K562 (cell line): ENCODE results near the gene KLHL29. TPM values are rescaled to one million over a fixed set of nuclear protein-coding genes. Genes with fewer than 3 reads are reported as not detected.

Experiments used
- ATAC-seq: fragments of 200-7000 bp; cut with Tn5 transposase; 3 replicates; pipeline ENCODE4 v1.9.1; 2020; ENCODE audit warnings: moderate library complexity
- BruUV-seq: library from RNA; stranded (reverse); fragments of 400-500 nt; replicated peaks from 2 replicates; lab custom pipeline; 2021; lab: Mats Ljungman, UMichigan
- CTCF ChIA-PET: fragments of 300-600 bp; formaldehyde crosslinking; extraction: SDS; loops from one replicate; lab custom pipeline; 2021; ENCODE audit warnings: low intra/inter-chr PET ratio; lab: Yijun Ruan, JAX
- POLR2A ChIA-PET: fragments of 300-600, 350-650 bp; sonication (Branson Sonifier 250); formaldehyde crosslinking; extraction: SDS; loops from one replicate; lab custom pipeline; 2021; ENCODE audit warnings: antibody characterized with exemption, inconsistent platforms; lab: Yijun Ruan, JAX
- DNase-seq, 4 experiments: peaks; one replicate each; pipeline versions ENCODE4 v3.0.0 to v3.0.0-alpha.2; 2011 to 2018; ENCODE audit warnings: low spot score in 3 of 4, mixed read lengths in 3 of 4; ENCODE audit errors: extremely low read depth in 1 of 4
- FAIRE-seq: peaks from 2 replicates; lab custom pipeline; 2011; peaks lifted over from hg19 to GRCh38; lab: Jason Lieb, UNC
- H2AFZ ChIP-seq: 2 replicates; pipeline ENCODE4 v1.6.0; 2011; ENCODE audit warnings: low read depth, low read length, control low read depth, inconsistent platforms
- H3K27ac ChIP-seq: fragments of 200-600 bp; 3 replicates; pipeline ENCODE4 v1.8.0; 2011; ENCODE audit warnings: low read depth, mild to moderate bottlenecking, control low read depth, inconsistent platforms, low read length, moderate library complexity, mixed read lengths; ENCODE audit errors: extremely low read depth
- H3K27me3 ChIP-seq, 2 experiments: fragments of 300-600 bp in 1 of 2; 2 replicates in 1 of 2; 3 replicates in 1 of 2; pipeline versions ENCODE4 v1.6.0 to v1.8.0; 2011; ENCODE audit warnings: inconsistent platforms in 2 of 2, low read length in 2 of 2, mild to moderate bottlenecking in 1 of 2, mixed read lengths in 1 of 2, moderate library complexity in 1 of 2; ENCODE audit not compliant: control insufficient read depth in 2 of 2, insufficient read depth in 2 of 2
- H3K36me3 ChIP-seq: fragments of 300-600 bp; 3 replicates; pipeline ENCODE4 v1.8.0; 2011; ENCODE audit warnings: mild to moderate bottlenecking, low read length, inconsistent platforms; ENCODE audit not compliant: control insufficient read depth, insufficient read depth
- H3K4me1 ChIP-seq, 2 experiments: fragments of 200-600 bp in 1 of 2; replicated peaks in 1 of 2; 2 replicates in 1 of 2; 3 replicates in 1 of 2; pipeline versions ENCODE4 v1.5.1 to v1.8.0; 2011; ENCODE audit warnings: inconsistent platforms in 2 of 2, low read length in 2 of 2, mild to moderate bottlenecking in 1 of 2, mixed read lengths in 1 of 2, moderate library complexity in 1 of 2; ENCODE audit not compliant: control insufficient read depth in 2 of 2, insufficient read depth in 2 of 2
- H3K4me2 ChIP-seq: 2 replicates; pipeline ENCODE4 v1.6.1; 2011; ENCODE audit warnings: low read length, control low read depth, inconsistent platforms, mixed read lengths; ENCODE audit not compliant: insufficient read depth
- H3K4me3 ChIP-seq: fragments of 200-600 bp; sonication (generic), shearing (Covaris generic); 2 replicates; pipeline ENCODE4 v1.5.1; 2016; ENCODE audit warnings: control low read depth, inconsistent platforms
- H3K79me2 ChIP-seq: fragments of 200-600 bp; 3 replicates; pipeline ENCODE4 v1.8.0; 2011; ENCODE audit warnings: low read length, inconsistent platforms; ENCODE audit not compliant: control insufficient read depth, insufficient read depth
- H3K9ac ChIP-seq, 2 experiments: 2 replicates each; pipeline versions ENCODE4 v1.6.0 to v1.6.1; 2011; ENCODE audit warnings: low read depth in 2 of 2, low read length in 2 of 2, control low read depth in 1 of 2, inconsistent platforms in 1 of 2, mild to moderate bottlenecking in 1 of 2, mixed read lengths in 1 of 2; ENCODE audit not compliant: insufficient read depth in 1 of 2
- H3K9me1 ChIP-seq: one replicate; pipeline ENCODE4 v1.6.0; 2011; ENCODE audit warnings: inconsistent platforms, mild to moderate bottlenecking, low read length, moderate library complexity; ENCODE audit not compliant: control insufficient read depth, insufficient read depth
- H3K9me3 ChIP-seq: replicated peaks from 2 replicates; pipeline ENCODE4 v1.5.1; 2011; ENCODE audit warnings: low read depth, low read length, inconsistent platforms; ENCODE audit not compliant: control insufficient read depth, insufficient read depth
- H4K20me1 ChIP-seq: replicated peaks from 2 replicates; pipeline ENCODE4 v1.6.1; 2011; ENCODE audit warnings: low read length, inconsistent platforms, mixed read lengths; ENCODE audit not compliant: control insufficient read depth, insufficient read depth
- CBFA2T3 ChIP-seq: fragments of 450-650 bp; IDR thresholded peaks from 2 replicates; pipeline ENCODE4 v1.6.1; 2017
- EZH2 ChIP-seq: IDR thresholded peaks from 2 replicates; pipeline ENCODE4 v1.6.1; 2012; ENCODE audit warnings: low read depth, mild to moderate bottlenecking, inconsistent platforms, low read length, borderline replicate concordance
- GTF2F1 ChIP-seq: IDR thresholded peaks from 2 replicates; pipeline ENCODE4 v1.6.1; 2011; ENCODE audit warnings: low read depth, low read length, improper control_type of control experiment
- ILF3 ChIP-seq: fragments of 450-650 bp; IDR thresholded peaks from 2 replicates; pipeline ENCODE4 v1.6.1; 2018; ENCODE audit warnings: antibody characterized with exemption, mild to moderate bottlenecking, moderate library complexity, borderline replicate concordance
- L3MBTL2 ChIP-seq: fragments of 450-650 bp; IDR thresholded peaks from 2 replicates; pipeline ENCODE4 v1.6.1; 2016; ENCODE audit warnings: mild to moderate bottlenecking, moderate library complexity
- NFXL1 ChIP-seq: fragments of 450-650 bp; formaldehyde crosslinking; IDR thresholded peaks from 2 replicates; pipeline ENCODE4 v1.4.0; 2021; ENCODE audit warnings: mild to moderate bottlenecking
- YBX1 ChIP-seq: fragments of 450-650 bp; IDR thresholded peaks from 2 replicates; pipeline ENCODE4 v1.7.1; 2016; ENCODE audit warnings: mild to moderate bottlenecking
- ZFP36 ChIP-seq: fragments of 150-350 bp; IDR thresholded peaks from 2 replicates; pipeline ENCODE4 v1.6.1; 2018; ENCODE audit warnings: low read length, low read depth; ENCODE audit not compliant: partially characterized antibody
- ZNF239 ChIP-seq: fragments of 250-450 bp; sonication (Bioruptor Pico); IDR thresholded peaks from 2 replicates; pipeline ENCODE4 v1.4.0; 2020; ENCODE audit warnings: mild to moderate bottlenecking
- ZNF609 ChIP-seq: sonication (generic); formaldehyde crosslinking; IDR thresholded peaks from 2 replicates; pipeline ENCODE4 v1.8.1; 2023; ENCODE audit warnings: missing genetic modification reagents, mild to moderate bottlenecking, borderline replicate concordance
- WGBS: fragments of 100-300 bp; shearing (Covaris generic); methylation state at CpG from one replicate; pipeline ENCODE4 v1.1.6; 2016; ENCODE audit warnings: low coverage, mixed read lengths; ENCODE audit not compliant: insufficient coverage; ENCODE audit errors: missing lambda C conversion rate; 5-methylcytosine and 5-hydroxymethylcytosine counted together
- in situ Hi-C: fragments of 300-500 bp; cut with MboI; formaldehyde crosslinking; loops from 4 replicates; pipeline ENCODE4 v1.15.0; 2018; ENCODE audit warnings: inconsistent platforms, mixed read lengths
- intact Hi-C: fragments of 100-400 bp; cut with micrococcal nuclease; formaldehyde crosslinking; loops from 2 replicates; pipeline ENCODE4 v1.14.2; 2022
- polyA plus RNA-seq, 8 experiments: library from polyadenylated mRNA; depleted of rRNA in 4 of 8; stranded (reverse) in 5 of 8; unstranded in 3 of 8; fragments of >200 nt; fragmentation: Nextera tagmentation in 2 of 8; fragmentation: Illumina TruSeq in 1 of 8; extraction: Ambion mirVana in 2 of 8; extraction: Trizol in 1 of 8; gene quantifications; 2 replicates each; pipeline versions ENCODE4 v1.2.1 to v1.2.3, GENCODE V29; 2011 to 2014; ENCODE audit warnings: inconsistent platforms in 1 of 8, missing spikeins in 1 of 8
- total RNA-seq, 7 experiments: library from RNA; depleted of rRNA in 6 of 7; stranded (reverse); fragments of >200 nt in 6 of 7; fragmentation: Illumina TruSeq in 2 of 7; extraction: Trizol in 2 of 7; gene quantifications; 2 replicates each; pipeline versions ENCODE4 v1.2.1 to v1.2.3, GENCODE V29; 2011 to 2021; ENCODE audit warnings: low replicate concordance in 1 of 7

Gene KLHL29
- total and polyA plus RNA-seq, 9 of the 15 experiments (the other 6 are each of a cell fraction or from before 2014, with no cell fraction given), result 0.03 to 0.31 (median 0.08) TPM; not detected in 1

GRCh38 chr2:23574919-23575654 lies 190.1 kb downstream of the KLHL29 start:
- POLR2A ChIA-PET, result interaction anchor here (1.6 kb wide), 1 partner anchor 8 kb away, joined by 5 read pairs; no protein-coding TSS in a partner anchor
- ATAC-seq, result no peak
- WGBS, result 2% methylated on average over 12 of the region's 13 CpGs
- H3K9ac ChIP-seq, result no peak overlapping the region
- H3K9me1 ChIP-seq, result no peaks in the 10 kb centered on the region
- H3K4me1 ChIP-seq, result no peaks in the 10 kb centered on the region
- no peaks in the 10 kb centered on the region for H3K9me3 ChIP-seq
- H4K20me1 ChIP-seq, result 0 out of 2 replicates have a peak, but pooled peaks cover 4% of the 10 kb centered on the region
- no peak for FAIRE-seq
- CTCF ChIA-PET, result no interaction called here
- no peak overlapping the region for H2AFZ ChIP-seq
- intact Hi-C loops, result no loop called here
- no peak for DNase-seq
- no peaks in the 10 kb centered on the region for H3K36me3 ChIP-seq
- H3K27ac ChIP-seq, result no peak overlapping the region
- no peak for TF ChIP-seq YBX1
- TF ChIP-seq NFXL1 (CRISPR knock-in tag), result no peak
- no peak for TF ChIP-seq ZFP36
- TF ChIP-seq, all 486 proteins: peak for 0
- Histone ChIP-seq H3K79me2 (no peaks in the 10 kb centered on the region), H3K27me3 (peaks cover 37 to 81% of the 10 kb centered on the region in 2 experiments), H3K4me2 (no peak overlapping the region), H3K4me3 (no peak overlapping the region)
- in situ Hi-C loops, result no loop called here
- no TSS peak for BruUV-seq

GRCh38 chr2:23578964-23579671 lies 194.1 kb downstream of the KLHL29 start:
- H3K9ac ChIP-seq, result no peak overlapping the region
- DNase-seq, result no peak
- H3K4me3 ChIP-seq, result no peak overlapping the region
- ChIA-PET POLR2A (interaction anchor here (0.6 to 0.8 kb wide), 2 partner anchors 10 to 21 kb away, joined by 3 to 5 read pairs; no protein-coding TSS in a partner anchor), CTCF (no interaction called here)
- in situ Hi-C loops (no loop called here), intact Hi-C loops (no loop called here)
- 0 out of 2 replicates have a peak, but pooled peaks cover 2% of the 10 kb centered on the region for H4K20me1 ChIP-seq
- H3K36me3 ChIP-seq, result no peaks in the 10 kb centered on the region
- no peak overlapping the region for H3K27ac ChIP-seq
- no peak overlapping the region for H2AFZ ChIP-seq
- no peaks in the 10 kb centered on the region for H3K9me1 ChIP-seq
- no peak for FAIRE-seq
- WGBS, result 1% methylated on average over 11 of the region's 11 CpGs
- no peak for ATAC-seq
- no peak overlapping the region for H3K4me2 ChIP-seq
- H3K79me2 ChIP-seq, result no peaks in the 10 kb centered on the region
- H3K27me3 ChIP-seq, result peaks cover 29 to 66% of the 10 kb centered on the region in 2 experiments
- no peaks in the 10 kb centered on the region for H3K4me1 ChIP-seq
- BruUV-seq, result no TSS peak
- H3K9me3 ChIP-seq, result no peaks in the 10 kb centered on the region
- TF ChIP-seq EZH2, result no peak
- TF ChIP-seq CBFA2T3, result no peak
- TF ChIP-seq ILF3, result no peak
- TF ChIP-seq L3MBTL2, result no peak
- TF ChIP-seq GTF2F1, result no peak
- TF ChIP-seq ZNF239, result no peak
- TF ChIP-seq ZNF609, result no peak
